Hypothalamus (tissue), 51 donors: Measurements from ENCODE around the gene UBTD1.
"Not testable (repeated sequence)": the region's sequence is repeated elsewhere in the genome, so short reads cannot be mapped to it uniquely, and the experiment has no call there.

Source experiments
- DNase-seq, 51 donors: peaks; one replicate each; lab custom pipeline; 2025; lab: John Stamatoyannopoulos, UW

The UBTD1 gene

GRCh38 chr10:97554336-97554735 is 55.6 kb downstream of the UBTD1 start:
- not testable (repeated sequence) for DNase-seq

- DNase-seq, result not testable (repeated sequence)
Observed at GRCh38 chr10:97555541-97555940, 56.8 kb downstream of the UBTD1 start.

- DNase-seq, result not testable (repeated sequence)
Observed at GRCh38 chr10:97560731-97561381, 62.1 kb downstream of the UBTD1 start.

- DNase-seq, result not testable (repeated sequence)
Observed at GRCh38 chr10:97561386-97562077, 62.8 kb downstream of the UBTD1 start.

- not testable (repeated sequence) for DNase-seq
Observed at GRCh38 chr10:97562329-97562728, 63.6 kb downstream of the UBTD1 start.

DNA sequence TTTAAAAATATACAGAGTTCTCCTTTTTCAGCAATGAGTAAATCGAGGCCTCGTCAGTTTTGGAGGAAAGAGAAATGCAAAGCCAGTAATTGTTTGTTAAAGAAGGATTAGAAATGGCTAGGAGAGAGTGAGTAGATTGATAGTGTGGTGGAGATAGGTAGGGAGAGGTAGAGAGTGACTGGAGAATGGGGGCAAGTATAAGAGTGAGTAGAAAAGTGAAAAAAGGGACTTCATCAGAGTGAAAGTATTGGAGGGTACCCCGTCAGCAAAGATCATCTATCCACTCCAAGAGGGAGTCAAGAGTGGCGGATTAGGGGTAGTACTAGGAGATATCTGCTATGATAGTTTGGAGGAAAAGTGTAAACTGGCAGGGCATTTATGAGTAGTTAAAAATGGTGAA is 64.6 kb downstream of the UBTD1 start:
- no peak for DNase-seq

- DNase-seq, result no peak
Observed at GRCh38 chr10:97564776-97565175, 66.1 kb downstream of the UBTD1 start.

DNA sequence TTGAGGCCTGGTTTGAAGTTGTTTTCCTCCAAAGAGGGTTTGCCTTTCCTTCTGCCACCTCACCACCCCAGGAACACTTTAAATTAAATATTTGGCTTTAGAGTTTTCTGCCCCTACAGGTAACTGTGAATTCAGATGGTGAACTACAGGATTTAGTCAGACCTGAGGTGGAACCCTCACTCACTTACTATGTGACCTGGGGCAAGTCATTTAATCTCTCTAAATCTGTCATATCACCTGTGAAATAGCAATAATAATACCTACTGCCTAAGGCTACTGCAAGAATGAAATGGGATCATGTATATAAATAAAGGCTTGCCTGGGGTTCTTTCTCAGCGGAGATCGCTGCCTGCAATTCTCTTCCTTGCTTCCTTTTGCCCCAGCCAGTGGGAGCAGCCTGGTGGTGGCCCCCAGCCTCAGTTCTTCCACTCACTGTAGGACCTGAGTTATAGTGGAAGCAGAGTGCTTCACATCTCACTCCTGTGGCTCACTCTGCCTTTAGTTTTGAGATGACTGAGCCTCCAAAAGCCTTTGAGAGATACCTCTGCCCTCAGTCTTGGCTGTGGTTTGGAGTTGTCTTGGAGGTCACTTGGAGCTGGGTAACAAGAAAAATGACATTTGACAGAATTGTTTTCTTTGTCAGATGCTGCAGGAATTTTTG is 67.7 kb downstream of the UBTD1 start:
- DNase-seq, result no peak

DNA sequence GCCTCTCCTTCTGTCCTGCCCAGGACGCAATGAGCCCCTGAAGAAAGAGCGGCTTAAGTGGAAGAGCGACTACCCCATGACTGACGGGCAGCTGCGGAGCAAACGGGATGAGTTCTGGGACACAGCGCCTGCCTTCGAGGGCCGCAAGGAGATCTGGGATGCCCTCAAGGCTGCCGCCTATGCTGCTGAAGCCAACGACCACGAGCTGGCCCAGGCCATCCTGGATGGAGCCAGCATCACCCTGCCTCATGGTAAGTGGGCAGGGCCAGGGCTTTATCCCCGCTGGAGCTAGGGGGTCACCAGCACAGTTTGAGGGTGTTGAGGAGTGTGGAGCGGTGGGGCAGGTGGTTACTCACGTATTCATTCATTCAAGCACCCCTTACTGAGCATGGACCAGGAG is 69.2 kb downstream of the UBTD1 start:
- no peak for DNase-seq

DNA sequence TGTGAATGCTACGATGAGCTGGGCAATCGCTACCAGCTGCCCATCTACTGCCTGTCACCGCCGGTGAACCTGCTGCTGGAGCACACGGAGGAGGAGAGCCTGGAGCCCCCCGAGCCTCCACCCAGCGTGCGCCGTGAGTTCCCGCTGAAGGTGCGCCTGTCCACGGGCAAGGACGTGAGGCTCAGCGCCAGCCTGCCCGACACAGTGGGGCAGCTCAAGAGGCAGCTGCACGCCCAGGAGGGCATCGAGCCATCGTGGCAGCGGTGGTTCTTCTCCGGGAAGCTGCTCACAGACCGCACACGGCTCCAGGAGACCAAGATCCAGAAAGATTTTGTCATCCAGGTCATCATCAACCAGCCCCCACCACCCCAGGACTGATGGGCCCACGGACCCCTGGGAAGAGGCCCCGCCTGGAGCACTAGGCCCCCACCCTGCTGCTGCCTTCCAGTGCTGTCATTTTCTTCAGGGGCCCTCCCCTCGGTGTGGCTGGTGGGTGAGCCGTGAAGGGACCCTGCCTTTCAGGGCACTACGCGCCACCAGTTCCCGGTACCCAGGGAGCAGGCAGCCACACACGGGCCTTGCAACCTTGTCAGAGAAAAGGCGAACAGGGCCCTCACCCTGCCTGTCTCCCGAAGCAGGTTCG is 71.5 kb downstream of the UBTD1 start:
- peak in 2 of 51 donors; percentile 9 to 12 for DNase-seq

GRCh38 chr10:97570789-97571471 is 72.2 kb downstream of the UBTD1 start:
- peak in 16 of 51 donors; percentile 11 to 60 (median 23) for DNase-seq

- no peak for DNase-seq
Observed at GRCh38 chr10:97571622-97572021, 72.9 kb downstream of the UBTD1 start.

DNA sequence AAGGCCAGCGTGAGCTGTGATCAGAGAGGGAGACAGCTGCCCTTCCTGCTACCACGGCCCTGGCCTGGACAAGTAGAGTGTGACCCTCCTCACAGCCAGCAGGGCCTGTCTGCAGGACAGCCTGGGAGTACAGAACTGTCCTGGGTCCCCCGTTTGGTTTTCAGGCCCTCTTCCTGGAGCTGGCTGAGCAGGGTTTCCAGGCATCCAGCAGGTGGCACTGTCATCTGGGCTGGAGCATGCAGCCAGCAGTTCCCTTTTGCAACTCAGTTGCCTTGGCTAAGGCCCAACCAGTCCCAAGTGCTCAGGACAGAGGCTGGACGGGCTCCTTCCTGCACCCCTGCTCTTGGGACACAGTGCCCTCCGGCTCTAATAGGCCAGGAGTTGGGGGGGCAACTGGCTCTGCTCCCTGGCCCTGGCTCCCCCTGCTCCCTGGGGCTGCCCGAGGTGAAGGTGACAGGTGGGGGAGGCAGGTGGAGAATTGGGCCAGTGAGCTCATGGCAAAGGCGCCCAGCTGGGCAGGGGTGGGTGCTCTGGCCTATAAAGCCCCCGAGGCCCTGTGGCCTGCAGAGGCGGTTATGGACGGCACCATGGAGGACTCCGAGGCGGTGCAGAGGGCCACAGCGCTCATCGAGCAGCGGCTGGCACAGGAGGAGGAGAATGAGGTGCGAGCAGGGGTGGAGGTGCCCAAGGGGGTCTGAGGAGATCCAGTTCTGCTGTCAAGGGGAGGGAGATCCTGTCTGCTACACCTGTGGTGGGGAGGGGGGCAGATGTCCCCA is 73.7 kb downstream of the UBTD1 start, which contains the start of gene ANKRD2:
ANKRD2 (plus strand) TSS at position 566 of the 776 bp plus-strand sequence; CDS start at position 576, 10 bp downstream.
- DNase-seq, result peak in 47 of 51 donors; percentile 18 to 84 (median 60)

GRCh38 chr10:97573021-97573420 is 74.3 kb downstream of the UBTD1 start:
- no peak for DNase-seq

GRCh38 chr10:97573672-97574071 is 74.9 kb downstream of the UBTD1 start:
- no peak for DNase-seq

DNA sequence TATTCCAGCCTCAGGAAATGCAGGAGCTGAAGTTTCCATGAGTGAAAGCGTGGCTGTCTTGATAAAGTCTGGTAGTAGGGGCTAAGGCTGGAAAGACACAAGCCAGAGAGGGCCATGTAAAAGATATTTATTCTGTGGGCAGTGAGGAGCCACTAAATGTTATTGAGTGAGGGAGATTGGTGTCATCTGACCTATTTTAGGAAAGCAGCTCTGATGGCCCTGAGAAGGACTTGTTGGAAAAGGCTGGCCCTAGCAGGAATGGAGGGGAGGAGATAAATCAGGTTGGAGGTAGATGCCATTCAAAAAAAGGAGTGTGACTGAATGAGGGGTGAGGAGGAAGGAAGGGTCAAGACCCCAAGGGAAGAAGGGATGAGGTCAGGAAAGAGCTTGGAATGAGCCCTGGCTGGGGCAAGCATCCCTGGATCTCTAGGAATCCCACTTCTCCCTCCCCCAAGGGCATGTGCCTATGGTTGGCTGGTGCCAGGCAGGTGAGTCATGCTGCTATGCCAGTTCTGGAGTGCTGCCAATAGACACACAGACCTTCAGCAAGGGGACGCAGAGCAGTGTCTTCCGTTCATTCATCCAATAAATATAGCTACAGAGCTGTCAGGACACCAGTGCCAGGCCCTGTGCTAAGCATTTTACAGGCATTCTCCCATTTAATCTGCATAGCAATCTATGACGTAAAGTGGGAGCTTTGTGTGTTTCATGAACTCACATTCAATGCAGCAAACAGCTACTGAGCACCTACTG is 75.8 kb downstream of the UBTD1 start:
- peak in 5 of 51 donors; percentile 20 to 34 (median 31) for DNase-seq

- no peak for DNase-seq
Observed at GRCh38 chr10:97575127-97575668, 76.5 kb downstream of the UBTD1 start.

DNA sequence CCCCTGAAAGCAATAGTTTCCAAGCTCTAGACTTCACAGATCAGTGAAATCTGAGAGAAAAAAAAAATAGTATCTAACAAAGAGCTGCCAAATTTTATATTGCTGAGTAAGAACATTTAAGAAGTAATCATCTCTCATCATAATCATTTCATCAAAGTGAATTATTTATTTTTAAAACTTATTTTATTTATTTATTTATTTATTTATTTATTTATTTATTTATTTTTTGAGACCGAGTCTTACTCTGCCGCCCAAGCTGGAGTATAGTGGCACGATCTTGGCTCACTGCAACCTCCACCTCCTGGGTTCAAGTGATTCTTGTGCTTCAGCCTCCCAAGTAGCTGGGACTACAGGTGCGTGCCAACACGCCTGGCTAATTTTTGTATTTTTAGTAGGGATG is 77.8 kb downstream of the UBTD1 start:
- DNase-seq, result not testable (repeated sequence)

GRCh38 chr10:97577701-97578100 is 79.0 kb downstream of the UBTD1 start:
- no peak for DNase-seq
